ENCODE data around the gene CSRP3. TPM values are rescaled to one million over a fixed set of nuclear protein-coding genes. Genes with fewer than 3 reads are reported as not detected.

Gene CSRP3
- total and polyA plus RNA-seq, 9 of the 15 experiments (the other 6 are each of a cell fraction or from before 2014, with no cell fraction given) = 0.14 TPM; not detected in 8

DNA sequence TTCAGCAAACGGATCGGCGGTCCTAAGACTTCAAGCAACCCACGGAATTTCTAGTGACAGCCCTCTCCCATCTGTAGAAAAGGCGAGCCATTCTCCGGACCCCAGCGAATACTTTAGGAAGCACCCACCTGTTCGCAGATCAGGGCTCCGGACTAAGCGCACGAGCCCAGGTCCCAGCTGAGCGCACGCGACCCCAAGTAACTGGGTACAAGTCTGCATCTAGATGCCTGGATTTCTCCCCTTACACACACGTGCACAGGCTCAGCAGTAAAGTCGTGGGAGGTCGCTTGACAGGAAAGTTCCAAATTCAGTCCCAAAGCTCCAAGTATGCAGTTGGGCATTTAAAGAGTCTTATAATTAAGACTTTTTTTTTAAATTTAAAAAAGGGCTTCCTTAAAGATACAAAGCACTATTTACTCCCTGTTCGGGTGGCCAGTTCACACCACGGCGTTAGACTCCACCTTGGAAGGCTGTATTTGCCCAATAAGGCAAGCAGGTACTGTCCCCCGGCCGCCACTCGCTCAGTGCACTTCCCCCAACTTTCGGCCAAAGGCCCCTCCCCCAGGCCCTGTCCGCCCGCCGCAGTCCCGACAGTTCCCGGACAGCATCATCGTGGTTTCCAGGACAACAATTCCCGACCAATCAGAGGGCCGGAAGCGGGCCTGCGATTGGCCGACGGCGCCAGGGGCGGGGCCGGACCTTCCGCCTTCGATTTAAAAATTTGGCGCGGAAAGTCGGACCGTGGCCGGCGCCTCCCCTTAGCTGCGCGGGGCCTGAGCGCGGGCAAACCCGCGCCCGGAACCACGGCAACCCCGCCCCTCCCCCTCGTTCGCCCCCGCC, 38.9 kb upstream of the CSRP3 start, which contains the start of gene E2F8 (continued):
- TF ChIP-seq TBP (optimal IDR thresholded peaks at IDR 0.05; ENCODE audit: low read depth, low read length) (peak; percentile 89), FOXM1 (IDR thresholded peaks at IDR 0.05; ENCODE audit: low read depth) (peak; percentile 86), FOXM1 (CRISPR knock-in tag; IDR thresholded peaks at IDR 0.05; ENCODE audit: low read depth) (peak; percentile 67; the same call in 1 of the 2 replicates), FUS (optimal IDR thresholded peaks at IDR 0.05; ENCODE audit: low read depth, low read length) (no peak), ZNF507 (tag; conservative IDR thresholded peaks at IDR 0.05) (no peak), HNRNPLL (IDR thresholded peaks at IDR 0.05; ENCODE audit: low read depth, low read length, poor library complexity, severe bottlenecking) (peak; percentile 56), SMARCE1 (IDR thresholded peaks at IDR 0.05) (peak; percentile 15; the same call in 1 of the 2 replicates), BRD9 (IDR thresholded peaks at IDR 0.05; ENCODE audit: low read depth, partially characterized antibody) (peak; percentile 12), BRCA1 (IDR thresholded peaks at IDR 0.05) (no peak), BRCA1 (CRISPR knock-in tag; IDR thresholded peaks at IDR 0.05) (no peak), DMBX1 (CRISPR knock-in tag; IDR thresholded peaks at IDR 0.05; ENCODE audit: borderline replicate concordance) (no peak), TAF7 (tag; IDR thresholded peaks at IDR 0.05) (no peak)
- TF ChIP-seq, protein P1, sequence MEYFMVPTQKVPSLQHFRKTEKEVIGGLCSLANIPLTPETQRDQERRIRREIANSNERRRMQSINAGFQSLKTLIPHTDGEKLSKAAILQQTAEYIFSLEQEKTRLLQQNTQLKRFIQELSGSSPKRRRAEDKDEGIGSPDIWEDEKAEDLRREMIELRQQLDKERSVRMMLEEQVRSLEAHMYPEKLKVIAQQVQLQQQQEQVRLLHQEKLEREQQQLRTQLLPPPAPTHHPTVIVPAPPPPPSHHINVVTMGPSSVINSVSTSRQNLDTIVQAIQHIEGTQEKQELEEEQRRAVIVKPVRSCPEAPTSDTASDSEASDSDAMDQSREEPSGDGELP (CRISPR knock-in tag; IDR thresholded peaks at IDR 0.05; ENCODE audit: borderline replicate concordance) = peak; percentile 67; the same call in 1 of the 2 replicates
- TF ChIP-seq, protein P2, sequence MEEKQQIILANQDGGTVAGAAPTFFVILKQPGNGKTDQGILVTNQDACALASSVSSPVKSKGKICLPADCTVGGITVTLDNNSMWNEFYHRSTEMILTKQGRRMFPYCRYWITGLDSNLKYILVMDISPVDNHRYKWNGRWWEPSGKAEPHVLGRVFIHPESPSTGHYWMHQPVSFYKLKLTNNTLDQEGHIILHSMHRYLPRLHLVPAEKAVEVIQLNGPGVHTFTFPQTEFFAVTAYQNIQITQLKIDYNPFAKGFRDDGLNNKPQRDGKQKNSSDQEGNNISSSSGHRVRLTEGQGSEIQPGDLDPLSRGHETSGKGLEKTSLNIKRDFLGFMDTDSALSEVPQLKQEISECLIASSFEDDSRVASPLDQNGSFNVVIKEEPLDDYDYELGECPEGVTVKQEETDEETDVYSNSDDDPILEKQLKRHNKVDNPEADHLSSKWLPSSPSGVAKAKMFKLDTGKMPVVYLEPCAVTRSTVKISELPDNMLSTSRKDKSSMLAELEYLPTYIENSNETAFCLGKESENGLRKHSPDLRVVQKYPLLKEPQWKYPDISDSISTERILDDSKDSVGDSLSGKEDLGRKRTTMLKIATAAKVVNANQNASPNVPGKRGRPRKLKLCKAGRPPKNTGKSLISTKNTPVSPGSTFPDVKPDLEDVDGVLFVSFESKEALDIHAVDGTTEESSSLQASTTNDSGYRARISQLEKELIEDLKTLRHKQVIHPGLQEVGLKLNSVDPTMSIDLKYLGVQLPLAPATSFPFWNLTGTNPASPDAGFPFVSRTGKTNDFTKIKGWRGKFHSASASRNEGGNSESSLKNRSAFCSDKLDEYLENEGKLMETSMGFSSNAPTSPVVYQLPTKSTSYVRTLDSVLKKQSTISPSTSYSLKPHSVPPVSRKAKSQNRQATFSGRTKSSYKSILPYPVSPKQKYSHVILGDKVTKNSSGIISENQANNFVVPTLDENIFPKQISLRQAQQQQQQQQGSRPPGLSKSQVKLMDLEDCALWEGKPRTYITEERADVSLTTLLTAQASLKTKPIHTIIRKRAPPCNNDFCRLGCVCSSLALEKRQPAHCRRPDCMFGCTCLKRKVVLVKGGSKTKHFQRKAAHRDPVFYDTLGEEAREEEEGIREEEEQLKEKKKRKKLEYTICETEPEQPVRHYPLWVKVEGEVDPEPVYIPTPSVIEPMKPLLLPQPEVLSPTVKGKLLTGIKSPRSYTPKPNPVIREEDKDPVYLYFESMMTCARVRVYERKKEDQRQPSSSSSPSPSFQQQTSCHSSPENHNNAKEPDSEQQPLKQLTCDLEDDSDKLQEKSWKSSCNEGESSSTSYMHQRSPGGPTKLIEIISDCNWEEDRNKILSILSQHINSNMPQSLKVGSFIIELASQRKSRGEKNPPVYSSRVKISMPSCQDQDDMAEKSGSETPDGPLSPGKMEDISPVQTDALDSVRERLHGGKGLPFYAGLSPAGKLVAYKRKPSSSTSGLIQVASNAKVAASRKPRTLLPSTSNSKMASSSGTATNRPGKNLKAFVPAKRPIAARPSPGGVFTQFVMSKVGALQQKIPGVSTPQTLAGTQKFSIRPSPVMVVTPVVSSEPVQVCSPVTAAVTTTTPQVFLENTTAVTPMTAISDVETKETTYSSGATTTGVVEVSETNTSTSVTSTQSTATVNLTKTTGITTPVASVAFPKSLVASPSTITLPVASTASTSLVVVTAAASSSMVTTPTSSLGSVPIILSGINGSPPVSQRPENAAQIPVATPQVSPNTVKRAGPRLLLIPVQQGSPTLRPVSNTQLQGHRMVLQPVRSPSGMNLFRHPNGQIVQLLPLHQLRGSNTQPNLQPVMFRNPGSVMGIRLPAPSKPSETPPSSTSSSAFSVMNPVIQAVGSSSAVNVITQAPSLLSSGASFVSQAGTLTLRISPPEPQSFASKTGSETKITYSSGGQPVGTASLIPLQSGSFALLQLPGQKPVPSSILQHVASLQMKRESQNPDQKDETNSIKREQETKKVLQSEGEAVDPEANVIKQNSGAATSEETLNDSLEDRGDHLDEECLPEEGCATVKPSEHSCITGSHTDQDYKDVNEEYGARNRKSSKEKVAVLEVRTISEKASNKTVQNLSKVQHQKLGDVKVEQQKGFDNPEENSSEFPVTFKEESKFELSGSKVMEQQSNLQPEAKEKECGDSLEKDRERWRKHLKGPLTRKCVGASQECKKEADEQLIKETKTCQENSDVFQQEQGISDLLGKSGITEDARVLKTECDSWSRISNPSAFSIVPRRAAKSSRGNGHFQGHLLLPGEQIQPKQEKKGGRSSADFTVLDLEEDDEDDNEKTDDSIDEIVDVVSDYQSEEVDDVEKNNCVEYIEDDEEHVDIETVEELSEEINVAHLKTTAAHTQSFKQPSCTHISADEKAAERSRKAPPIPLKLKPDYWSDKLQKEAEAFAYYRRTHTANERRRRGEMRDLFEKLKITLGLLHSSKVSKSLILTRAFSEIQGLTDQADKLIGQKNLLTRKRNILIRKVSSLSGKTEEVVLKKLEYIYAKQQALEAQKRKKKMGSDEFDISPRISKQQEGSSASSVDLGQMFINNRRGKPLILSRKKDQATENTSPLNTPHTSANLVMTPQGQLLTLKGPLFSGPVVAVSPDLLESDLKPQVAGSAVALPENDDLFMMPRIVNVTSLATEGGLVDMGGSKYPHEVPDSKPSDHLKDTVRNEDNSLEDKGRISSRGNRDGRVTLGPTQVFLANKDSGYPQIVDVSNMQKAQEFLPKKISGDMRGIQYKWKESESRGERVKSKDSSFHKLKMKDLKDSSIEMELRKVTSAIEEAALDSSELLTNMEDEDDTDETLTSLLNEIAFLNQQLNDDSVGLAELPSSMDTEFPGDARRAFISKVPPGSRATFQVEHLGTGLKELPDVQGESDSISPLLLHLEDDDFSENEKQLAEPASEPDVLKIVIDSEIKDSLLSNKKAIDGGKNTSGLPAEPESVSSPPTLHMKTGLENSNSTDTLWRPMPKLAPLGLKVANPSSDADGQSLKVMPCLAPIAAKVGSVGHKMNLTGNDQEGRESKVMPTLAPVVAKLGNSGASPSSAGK (IDR thresholded peaks at IDR 0.05) = peak; percentile 62; the same call in 1 of the 2 replicates
